NCI-H1417 (cell line): ENCODE measurements around the gene POU2AF2.
"Not testable (repeated sequence)": the region's sequence is repeated elsewhere in the genome, so short reads cannot be mapped to it uniquely, and the experiment has no call there.

Experiments used
- DNase-seq, 3 experiments: peaks; one replicate each; lab custom pipeline; 2025; lab: John Stamatoyannopoulos, UW

The POU2AF2 gene

DNA sequence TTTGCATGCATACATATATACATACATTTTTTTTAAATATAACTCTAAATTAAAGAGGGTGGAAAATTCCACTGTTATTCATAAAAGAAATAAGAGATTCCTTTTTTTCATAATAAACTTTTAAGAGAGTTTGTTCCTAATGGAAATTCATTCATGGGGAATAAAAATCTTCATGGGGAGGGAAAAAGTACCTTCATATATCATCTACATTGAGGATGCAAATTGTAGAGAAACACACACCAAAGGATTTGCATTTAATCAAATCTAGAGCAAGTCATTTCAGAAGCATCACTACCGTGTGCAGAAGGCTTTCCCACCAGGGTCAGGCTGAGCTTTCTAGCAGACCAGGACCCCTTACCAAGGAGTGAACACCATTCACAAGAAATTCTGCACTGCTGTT is at the start of gene POU2AF2:
TSS of gene POU2AF2 (plus strand) at position 301 of the 400 bp plus-strand sequence. CDS start 129 bp downstream, outside the sequence.
- DNase-seq = no peak

GRCh38 chr11:111200010-111200534 is 45.5 kb upstream of the POU2AF2 start:
- no peak for DNase-seq

DNA sequence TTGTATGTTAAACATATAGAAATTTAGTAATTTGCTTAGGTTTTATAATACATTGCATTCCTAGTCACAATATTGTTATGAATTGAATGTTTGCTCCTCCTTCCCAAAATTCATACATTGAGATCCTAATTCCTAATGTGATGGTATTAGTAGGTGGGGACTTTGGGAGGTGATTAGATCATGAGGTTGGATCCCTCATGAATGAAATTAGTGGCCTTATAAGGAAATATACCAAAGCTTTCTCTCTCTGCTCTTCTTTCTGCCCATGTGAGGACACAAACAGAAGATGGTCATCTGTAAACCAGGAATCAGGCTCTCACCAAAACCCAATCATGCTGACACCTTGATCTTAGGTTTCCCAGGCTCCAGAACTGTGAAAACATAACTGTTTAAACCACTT is 41.3 kb upstream of the POU2AF2 start:
- no peak for DNase-seq

GRCh38 chr11:111205632-111206385 is 39.7 kb upstream of the POU2AF2 start:
- no peak for DNase-seq

DNA sequence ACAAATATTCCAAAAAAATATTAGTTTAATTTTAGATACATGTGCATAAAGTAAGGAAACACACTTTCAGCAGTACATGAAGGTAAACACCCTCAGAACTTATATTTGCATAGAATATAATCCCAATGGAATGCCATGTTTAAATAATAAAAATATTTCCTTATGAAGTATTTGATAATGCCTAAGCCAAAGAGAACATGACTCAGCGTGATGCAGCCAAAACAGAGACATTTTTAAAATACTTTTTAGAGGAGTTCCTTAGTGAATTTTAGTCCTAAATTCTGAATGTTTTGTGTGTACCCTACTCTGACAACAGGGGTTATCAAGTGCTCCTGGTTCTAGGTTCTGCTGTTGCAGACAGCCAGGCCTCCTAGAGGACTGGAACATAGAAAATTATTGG is 39.1 kb upstream of the POU2AF2 start:
- DNase-seq = no peak

- no peak for DNase-seq
Observed at GRCh38 chr11:111207213-111207612, 38.3 kb upstream of the POU2AF2 start.

DNA sequence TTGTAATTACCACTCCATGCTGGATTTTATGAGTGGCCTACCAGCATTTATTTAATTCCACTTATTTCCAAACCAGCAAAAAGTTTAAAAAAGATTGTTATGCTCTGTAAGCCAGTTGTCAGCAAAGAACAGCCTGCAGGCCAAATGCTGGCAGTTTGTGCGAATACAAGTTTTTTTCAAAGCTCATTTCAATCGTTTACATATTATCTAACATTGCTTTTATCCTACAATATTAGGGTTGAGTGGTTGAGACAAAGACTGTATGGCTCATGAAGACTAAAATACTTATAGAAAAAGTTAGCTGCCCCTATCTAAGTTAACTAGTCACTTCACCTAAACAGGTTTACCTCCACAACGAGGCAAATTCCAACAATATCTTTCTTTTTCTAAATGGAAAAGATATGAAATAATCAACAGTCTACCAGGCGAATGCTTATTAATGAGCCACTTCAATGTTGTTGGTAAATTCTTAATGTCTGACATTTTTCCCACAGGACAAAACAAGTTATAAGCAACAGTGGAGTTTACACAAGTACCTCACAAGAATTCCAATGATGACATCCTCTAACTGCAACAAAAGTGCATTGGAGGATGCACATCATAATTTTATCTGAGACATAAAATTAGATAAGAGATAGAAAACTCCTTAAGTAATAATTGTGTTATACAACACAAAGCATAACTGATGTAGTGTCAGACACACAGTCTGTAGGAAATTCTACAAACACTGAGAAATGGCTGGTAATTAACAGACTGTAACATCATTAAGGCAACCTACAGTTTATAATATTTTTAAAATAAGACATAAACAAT is 35.8 kb upstream of the POU2AF2 start:
- DNase-seq = no peak

DNA sequence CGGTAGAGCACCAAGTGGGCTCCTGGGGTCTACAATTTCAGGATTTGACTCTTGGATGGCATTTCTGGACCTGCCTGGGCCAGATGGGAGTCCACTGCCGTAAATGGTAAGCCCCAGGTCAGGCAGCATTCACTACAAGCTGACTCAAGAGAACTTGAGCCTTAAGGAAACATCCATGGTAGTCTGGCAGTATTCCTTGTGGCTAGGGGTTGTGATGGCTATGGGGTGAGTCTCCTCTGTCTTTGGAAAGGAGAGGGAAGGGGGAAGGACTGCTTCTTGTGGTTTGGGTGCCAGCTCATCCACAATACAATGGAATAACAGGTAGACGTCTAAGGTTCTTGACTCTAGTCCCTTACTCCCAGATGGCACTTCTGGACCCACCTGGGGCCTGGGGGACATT is 32.3 kb upstream of the POU2AF2 start:
- no peak for DNase-seq

DNA sequence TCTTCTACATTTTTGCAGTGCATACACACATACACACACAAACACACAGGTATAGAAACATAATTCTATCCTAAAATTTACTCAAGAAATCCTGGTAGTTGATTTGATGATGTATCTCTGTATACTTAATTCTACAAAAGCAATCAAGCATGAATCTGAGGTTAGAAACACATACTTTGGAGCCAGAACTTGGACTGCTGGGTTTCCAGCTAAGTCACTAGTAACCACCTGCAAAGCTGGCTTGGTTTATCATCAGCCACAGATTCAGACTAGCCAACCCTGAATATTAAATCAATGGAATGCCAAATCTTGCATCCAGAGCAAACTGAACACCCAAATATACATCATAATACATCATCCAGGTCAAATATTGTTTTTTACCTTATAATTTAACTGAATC is 24.8 kb upstream of the POU2AF2 start:
- no peak for DNase-seq

DNA sequence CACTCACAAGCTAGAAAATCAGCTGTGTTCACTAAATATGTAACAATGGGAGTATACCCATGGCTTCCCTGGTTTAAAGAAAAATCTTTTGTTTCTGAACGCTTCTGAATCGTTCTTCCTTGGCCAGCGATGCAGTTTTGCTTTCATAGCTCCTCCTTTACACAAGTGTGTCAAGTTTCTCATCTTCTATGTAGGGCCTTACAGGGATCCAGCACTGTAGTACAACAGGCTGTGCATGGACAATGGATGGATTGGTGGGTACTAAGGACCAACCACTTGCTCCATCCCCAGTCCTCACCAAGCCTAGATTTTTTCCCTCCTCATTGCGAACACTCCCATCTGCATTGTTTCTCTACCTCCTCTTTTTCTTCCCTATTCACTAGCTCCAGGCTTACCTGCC is 24.3 kb upstream of the POU2AF2 start:
- DNase-seq = no peak

GRCh38 chr11:111221936-111222335 is 23.6 kb upstream of the POU2AF2 start:
- not testable (repeated sequence) for DNase-seq

DNA sequence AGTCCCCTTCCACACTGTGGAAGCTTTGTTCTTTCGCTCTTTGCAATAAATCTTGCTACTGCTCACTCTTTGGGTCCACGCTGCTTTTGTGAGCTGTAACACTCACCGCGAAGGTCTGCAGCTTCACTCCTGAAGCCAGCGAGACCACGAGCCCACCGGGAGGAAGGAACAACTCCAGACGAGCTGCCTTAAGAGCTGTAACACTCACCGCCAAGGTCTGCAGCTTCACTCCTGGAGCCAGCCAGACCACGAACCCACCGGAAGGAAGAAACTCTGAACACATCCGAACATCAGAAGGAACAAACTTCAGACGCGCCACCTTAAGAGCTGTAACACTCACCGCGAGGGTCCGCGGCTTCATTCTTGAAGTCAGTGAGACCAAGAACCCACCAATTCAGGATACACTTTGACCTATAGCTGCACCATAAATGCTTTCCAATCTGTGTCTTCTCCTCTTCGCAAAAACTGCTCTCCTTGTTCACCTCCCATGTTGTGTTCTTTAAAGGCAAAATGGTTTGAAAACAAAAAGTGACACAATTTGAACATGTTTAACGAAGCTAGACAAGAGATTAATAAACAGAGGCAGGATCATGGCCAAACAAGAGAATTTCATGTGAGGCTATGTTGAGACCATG is 22.6 kb upstream of the POU2AF2 start:
- not testable (repeated sequence) for DNase-seq

GRCh38 chr11:111225881-111226280 is 19.6 kb upstream of the POU2AF2 start:
- DNase-seq = no peak

GRCh38 chr11:111229604-111230003 is 15.9 kb upstream of the POU2AF2 start:
- no peak for DNase-seq

- no peak for DNase-seq
Observed at GRCh38 chr11:111230122-111230465, 15.4 kb upstream of the POU2AF2 start.

DNA sequence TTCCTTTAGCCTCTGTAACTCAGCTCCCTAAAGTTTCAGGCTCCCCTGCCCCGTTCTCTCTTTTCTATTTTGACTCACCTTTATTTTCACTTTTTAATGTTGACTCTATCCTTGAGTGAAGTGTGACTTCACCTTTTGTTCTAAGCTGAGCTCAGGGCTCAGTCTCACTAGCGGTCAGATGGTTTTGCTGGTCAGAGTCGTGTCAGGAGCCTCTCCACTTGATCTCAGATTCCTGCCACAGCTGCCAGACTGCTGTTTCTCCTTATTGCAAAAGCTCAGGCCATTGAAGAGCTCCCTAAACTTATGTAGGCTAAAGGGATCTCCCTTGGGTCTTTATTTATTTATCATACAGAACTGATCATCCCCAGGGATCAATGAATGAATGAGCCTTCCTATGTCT is 13.7 kb upstream of the POU2AF2 start:
- DNase-seq = no peak

- no peak for DNase-seq
Observed at GRCh38 chr11:111236383-111236782, 9.1 kb upstream of the POU2AF2 start.

- DNase-seq = no peak
Observed at GRCh38 chr11:111237926-111238325, 7.6 kb upstream of the POU2AF2 start.

GRCh38 chr11:111246956-111247355 is 1.4 kb downstream of the POU2AF2 start:
- DNase-seq = no peak

DNA sequence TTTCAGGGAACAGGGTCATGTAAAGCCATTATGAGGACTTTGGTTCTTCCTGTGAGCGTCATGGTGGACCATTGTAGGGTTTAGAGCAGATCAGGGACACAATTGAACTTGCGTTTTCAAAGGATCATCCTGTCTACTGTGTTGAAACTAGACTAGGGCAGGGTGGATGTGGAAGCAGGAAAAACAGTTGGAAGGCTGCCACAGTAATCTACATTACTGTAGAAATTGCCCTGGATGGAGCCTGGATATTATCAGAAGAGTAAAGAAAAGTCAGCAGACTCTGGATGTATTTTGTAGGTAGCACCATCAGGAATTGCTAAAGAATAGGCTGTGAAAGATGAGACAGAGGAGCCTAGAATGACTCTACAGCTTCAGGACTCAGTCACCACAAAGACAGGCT is 5.4 kb downstream of the POU2AF2 start:
- no peak for DNase-seq

GRCh38 chr11:111253131-111253530 is 7.6 kb downstream of the POU2AF2 start:
- peak in 1 of 3 experiments; percentile 2 for DNase-seq

- DNase-seq = no peak
Observed at GRCh38 chr11:111253630-111254029, 8.1 kb downstream of the POU2AF2 start.

DNA sequence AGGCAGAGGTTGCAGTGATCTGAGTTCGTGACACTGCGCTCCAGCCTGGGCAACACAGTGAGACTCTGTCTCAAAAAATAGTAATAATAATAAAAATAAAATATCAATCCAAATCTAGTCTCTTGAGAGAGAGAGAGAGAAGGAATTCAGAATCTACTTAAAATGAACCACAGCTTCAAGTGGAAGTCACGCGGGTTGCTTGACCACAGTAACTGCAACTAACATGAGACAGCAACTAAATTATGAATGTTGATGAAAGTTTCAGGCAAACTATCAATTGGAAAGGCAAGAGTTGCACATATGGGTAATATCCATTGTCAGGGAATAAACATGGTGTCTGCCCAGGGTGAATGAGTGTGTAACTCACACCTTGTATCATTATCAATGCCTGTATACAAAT is 12.5 kb downstream of the POU2AF2 start:
- DNase-seq = no peak
